Stimulated activated CD4-positive, alpha-beta T cell treated with anti-CD3 and anti-CD28 coated beads, Interleukin-4, amount 100 ng/mL, for 4 hours (primary cell): ENCODE results near the gene NUDT3.
A peak's percentile ranks its signal among the peaks of the same experiment; 100 is the strongest.
"Not testable (repeated sequence)": the region's sequence is repeated elsewhere in the genome, so short reads cannot be mapped to it uniquely, and the experiment has no call there.

Experiments used
- DNase-seq, 2 experiments: peaks; one replicate each; pipeline ENCODE4 v3.0.0-alpha.2; 2020

NUDT3 gene

DNA sequence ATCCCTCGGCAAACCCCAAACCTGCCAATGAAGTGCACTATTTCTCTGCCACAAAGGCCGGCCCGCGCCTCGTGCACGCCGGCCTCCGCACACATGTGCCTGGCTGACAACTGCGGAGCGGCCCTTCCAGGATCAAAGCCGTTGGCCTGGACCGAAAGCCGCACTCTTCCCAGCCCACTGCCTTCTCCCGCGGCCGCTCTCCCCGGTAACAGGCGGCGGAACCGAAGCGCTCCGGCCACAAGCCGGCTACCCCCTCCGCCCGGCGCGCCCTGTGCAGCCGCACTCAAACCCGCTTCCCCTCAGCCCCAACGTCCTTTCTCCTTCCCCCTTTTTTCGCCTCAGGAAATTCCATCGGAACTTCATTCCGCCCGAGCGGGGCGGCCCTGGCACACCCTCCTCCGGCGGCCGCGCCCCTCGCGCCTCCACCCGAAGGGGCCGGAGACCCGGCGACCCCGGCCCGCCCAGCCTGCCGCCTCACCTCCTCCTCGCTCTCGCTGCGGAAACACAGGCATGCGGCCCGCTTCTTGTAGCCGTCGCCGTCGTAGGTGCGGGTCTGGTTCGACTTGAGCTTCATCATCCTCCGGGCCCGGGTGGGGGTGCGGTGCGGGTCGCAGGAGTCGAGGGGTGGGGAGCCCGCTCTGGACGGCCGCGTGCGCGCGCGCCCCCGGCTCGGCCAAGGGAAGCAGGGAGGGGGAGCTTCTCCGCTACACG, 528 bp downstream of the NUDT3 start:
- DNase-seq, result peak; percentile 42 to 63

- no peak for DNase-seq
These were observed 1.0 kb downstream of the NUDT3 start for GRCh38 chr6:34391473-34391785.

DNA sequence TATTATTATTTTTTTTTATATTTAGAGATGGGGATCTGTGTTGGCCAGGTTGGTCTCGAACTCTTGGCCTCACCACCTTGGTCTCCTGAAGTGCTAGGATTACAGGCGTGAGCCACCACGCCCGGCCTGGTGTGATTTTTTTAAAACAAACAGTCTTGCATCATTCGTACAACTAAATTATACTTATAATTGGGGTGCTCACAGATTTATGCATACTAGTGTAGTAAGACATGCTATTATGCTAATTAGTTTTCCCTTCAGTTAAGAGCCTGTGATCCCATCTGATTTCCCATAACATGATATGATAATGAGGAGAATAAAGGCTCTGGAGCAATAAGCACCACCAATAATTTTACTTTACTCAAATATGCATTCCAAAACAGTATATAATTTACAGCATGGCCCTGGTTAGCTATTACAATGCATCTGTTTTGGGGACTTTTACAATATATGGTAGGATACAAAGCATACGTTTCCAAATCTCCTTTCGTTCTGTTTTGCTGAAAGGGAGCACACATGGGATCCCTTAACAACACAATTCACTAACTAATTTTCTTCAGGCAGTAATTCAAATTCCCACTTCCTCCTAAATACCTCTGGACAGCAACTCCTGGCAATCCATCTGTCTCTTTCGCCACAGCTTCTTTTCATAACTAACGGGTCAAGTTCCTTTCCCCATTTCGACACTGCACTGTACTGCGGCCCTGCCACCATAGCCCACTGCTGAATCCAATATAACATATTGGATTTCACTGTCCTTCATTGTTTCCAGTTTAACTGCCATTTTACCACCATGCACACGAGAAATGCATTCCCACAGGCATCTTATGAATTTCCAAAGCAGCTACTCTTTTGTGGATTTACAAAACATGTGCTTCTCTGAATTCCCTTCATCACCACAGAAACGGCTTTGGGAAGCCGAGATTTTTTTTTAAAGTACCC, 1.7 kb downstream of the NUDT3 start:
- no peak for DNase-seq

DNA sequence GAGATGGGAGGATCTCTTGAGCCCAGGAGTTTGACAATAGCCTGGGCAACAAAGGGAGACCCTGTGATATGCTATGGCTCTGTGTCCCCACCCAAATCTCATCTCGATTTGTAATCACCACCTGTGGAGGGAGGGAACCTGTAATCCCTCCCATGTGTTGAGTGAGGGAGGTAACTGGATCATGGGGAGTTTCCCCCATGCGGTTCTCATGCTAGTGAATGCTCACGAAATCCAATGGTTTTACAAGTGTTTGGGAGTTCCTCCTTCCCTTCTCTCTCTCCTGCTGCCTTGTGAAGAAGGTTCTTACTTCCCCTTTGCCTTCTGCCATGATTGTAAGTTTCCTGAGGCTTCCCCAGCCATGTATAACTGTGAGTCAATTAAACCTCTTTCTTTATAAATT, 3.4 kb downstream of the NUDT3 start:
- DNase-seq, result no peak

DNA sequence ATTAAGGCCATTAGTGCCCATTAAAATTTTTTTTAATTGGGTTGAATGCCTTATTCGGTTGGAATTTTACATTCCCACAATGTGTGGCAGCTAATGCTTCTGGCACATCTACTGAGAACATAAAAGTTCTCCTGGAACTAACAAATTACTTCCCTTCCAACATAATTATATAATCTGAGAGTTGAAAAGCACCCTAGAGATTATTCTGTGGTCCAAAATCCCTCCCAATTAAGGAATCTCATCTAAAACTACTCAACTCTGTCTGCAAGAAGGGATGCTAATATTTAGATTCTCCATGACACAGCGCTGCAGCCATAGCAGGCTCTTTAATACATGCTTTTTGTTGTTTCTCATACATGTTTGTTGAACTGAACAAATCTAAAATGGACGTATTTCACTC, 4.0 kb downstream of the NUDT3 start:
- DNase-seq, result no peak

DNA sequence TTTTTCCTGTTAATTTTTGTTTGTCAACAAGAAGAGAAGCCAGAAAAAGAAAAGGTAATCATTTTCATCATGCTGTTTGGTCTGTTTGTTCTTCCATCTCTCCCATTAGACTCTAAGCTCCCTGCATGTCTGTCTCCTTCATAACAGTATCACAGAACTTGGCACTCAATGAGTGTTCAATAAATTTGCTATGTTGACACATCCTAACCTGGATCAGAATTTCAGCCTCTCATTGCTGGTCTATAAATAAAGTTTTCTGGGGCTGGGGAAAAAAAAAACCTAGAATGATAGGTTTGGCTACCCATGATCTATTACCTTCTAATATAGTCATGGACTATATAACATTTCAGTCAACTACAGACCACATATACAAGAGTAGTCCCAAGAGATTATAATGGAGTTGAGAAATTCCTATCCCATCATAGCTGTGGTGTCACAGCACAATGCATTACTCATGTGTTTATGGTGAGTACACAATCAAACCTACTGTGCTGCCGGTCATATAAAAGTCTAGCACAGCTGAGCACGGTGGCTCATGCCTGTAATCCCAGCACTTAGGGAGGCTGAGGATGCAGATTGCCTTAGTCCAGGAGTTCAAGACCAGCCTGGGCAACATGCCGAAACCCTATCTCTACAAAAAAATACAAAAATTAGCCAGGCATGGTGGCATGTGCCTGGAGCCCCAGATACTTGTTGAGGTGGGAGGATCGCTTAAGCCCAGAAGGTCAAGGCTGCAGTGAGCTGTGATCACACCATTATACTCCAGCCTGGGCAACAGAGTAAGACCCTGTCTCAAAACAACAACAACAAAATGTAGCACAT, 5.9 kb downstream of the NUDT3 start:
- no peak for DNase-seq

GRCh38 chr6:34385793-34386195, 6.7 kb downstream of the NUDT3 start:
- DNase-seq, result no peak

- no peak for DNase-seq
These were observed 7.9 kb downstream of the NUDT3 start for GRCh38 chr6:34384321-34385153.

GRCh38 chr6:34383656-34384320, 8.7 kb downstream of the NUDT3 start:
- DNase-seq, result no peak

DNA sequence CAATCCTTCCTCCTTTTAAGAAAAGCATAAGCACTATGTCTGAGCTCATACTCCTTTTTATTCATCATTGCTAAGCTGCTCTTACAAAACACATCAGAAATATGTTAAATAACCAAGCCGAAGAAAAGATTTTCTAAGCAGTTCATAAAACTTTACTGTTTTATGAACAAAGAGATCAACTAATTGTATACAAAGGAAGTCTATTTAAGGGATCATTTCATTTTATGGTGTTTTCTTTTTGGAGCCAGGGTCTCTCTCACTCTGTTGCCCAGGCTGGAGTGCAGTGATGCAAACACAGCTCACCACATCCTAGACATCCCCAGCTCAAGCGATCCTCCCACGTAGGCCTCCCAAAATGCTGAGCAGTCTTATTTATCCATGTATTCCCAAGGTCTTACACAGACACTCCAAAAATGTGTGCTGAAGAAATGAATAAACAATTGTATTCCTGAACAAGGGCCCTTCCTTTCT, 9.3 kb downstream of the NUDT3 start:
- DNase-seq, result no peak

GRCh38 chr6:34381081-34381480, 11.4 kb downstream of the NUDT3 start:
- peak in 1 of 2 experiments; percentile 23 for DNase-seq

DNA sequence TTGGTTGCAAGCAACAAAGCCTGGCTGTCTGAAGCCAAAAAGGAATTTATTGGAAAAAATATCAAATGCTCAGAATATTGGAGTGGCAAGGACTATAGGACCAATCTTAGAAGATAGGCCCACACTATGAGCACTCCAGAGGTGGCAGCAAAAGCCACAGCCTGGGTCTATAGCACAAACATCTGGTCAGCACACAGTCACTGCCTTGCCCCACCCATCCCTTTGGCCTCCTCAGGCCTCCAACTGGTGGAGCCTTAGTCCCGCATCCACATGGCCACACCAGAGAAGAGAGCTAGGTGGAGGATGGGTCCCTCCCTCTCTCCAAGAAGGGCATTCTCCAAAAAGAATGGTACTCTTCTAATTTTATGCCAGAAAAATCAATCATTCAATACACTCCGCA, 14.0 kb downstream of the NUDT3 start:
- no peak for DNase-seq

- no peak for DNase-seq
These were observed 14.5 kb downstream of the NUDT3 start for GRCh38 chr6:34377984-34378383.

- not testable (repeated sequence) for DNase-seq
These were observed 14.9 kb downstream of the NUDT3 start for GRCh38 chr6:34377571-34377970.

DNA sequence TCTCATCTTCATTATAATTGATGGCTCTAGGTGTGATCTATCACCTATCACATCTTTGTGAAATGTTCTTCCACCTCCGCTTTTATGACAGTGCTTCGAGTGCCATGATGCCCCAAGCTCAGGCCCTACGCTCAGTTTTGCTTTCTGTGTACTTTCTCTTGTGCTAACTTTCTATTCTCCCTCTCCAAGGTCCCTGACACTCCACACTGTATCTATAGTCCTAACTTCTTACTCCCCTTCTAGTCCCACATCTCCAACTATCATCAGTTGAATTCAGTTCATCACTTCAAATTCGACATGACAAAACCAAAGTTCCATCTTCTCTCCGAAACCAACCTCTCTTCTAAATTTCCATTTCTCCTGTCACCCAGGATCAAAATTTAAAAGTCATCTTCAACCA, 16.6 kb downstream of the NUDT3 start:
- no peak for DNase-seq

GRCh38 chr6:34374508-34374907, 18.0 kb downstream of the NUDT3 start:
- DNase-seq, result no peak

DNA sequence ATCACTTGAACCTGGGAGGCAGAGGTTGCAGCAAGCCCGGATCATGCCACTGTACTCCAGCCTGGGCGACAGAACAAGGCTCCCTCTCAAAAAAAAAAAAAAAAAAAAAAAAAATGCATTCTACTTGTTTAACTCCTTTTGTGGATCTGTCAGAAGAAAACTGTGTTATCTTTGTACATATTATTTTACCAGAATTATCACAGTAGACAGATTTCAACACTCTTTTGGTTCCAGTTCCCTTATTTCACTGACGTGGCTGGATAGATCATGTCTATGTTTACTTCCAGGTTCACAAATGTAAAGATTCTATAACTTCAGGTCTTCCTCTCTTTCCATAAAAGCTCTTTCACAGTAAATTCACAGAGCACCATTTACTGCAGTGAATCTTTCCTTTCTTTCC, 18.4 kb downstream of the NUDT3 start:
- DNase-seq, result no peak

DNA sequence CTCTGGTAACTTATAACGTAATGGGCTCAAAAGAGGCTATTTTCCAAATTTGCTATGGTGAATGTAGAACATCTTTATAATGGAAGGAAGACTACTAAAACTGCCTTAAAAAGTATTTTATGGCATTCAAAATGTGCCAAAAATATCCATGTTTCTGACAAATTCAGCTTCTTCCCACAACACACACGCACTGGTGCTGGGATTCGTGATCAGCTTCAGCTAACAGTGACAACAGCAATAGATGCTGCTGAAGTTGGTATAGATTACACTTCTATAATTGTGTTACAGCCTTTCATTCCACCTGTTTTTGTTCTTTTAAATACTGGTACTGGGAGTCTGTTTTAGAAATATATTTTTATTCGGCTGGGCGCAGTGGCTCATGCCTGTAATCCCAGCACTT, 19.0 kb downstream of the NUDT3 start:
- no peak for DNase-seq

DNA sequence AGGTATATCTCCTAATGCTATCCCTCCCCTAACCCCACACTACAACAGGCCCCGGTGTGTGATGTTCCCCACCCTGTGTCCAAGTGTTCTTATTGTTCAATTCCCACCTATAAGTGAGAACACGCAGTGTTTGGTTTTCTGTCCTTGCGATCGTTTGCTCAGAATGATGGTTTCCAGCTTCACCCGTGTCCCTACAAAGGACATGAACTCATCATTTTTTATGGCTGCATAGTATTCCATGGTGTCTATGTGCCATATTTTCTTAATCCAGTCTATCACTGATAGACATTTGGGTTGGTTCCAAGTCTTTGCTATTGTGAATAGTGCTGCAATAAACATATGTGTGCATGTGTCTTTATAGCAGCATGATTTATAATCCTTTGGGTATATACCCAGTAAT, 20.6 kb downstream of the NUDT3 start:
- not testable (repeated sequence) for DNase-seq

- no peak for DNase-seq
These were observed 22.1 kb downstream of the NUDT3 start for GRCh38 chr6:34370361-34370760.

DNA sequence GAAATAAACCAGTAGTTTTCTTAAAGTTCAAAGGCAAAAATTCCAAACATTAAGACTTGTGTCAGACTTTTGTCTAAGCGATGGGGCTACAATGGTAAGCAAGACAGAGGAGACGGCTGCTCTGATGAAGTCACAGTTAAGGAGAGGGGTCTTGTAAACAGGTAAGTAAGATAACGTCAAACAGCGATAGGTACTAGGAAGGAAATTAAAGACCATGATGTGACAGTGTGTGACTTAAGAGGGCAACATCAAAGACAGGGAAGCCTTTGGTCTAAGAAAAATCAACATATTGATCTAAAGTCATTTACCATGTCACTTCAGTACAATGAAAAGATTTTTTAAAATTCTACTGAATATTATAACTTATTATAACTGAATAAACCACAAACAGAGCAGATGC, 23.1 kb downstream of the NUDT3 start:
- no peak for DNase-seq

GRCh38 chr6:34366639-34366921, 25.9 kb downstream of the NUDT3 start:
- no peak for DNase-seq
